ENCODE results near the gene SMTNL1.
"Not testable (repeated sequence)": the region's sequence is repeated elsewhere in the genome, so short reads cannot be mapped to it uniquely, and the experiment has no call there.

SMTNL1 gene

GRCh38 chr11:57511741-57512430 is 25.5 kb upstream of the SMTNL1 start:
- no peak for DNase-seq

- DNase-seq, result no peak
These were observed 24.5 kb upstream of the SMTNL1 start for GRCh38 chr11:57512646-57513451.

- DNase-seq, result no peak
These were observed 24.0 kb upstream of the SMTNL1 start for GRCh38 chr11:57513452-57513795.

GRCh38 chr11:57513911-57514537 is 23.4 kb upstream of the SMTNL1 start:
- DNase-seq, result peak; percentile 71

GRCh38 chr11:57514538-57515331 is 22.7 kb upstream of the SMTNL1 start:
- peak; percentile 64 for DNase-seq

GRCh38 chr11:57515332-57516060 is 21.9 kb upstream of the SMTNL1 start, which contains the start of gene SLC43A1:
Gene SLC43A1, minus strand, starts transcription at chr11:57515702. Its CDS starts 1,591 bp downstream, at chr11:57514111.
- DNase-seq, result peak; percentile 56

GRCh38 chr11:57516061-57516443 is 21.3 kb upstream of the SMTNL1 start:
- DNase-seq, result no peak

- no peak for DNase-seq
These were observed 16.3 kb upstream of the SMTNL1 start for GRCh38 chr11:57521116-57521515.

- DNase-seq, result no peak
These were observed 14.0 kb upstream of the SMTNL1 start for GRCh38 chr11:57523419-57523818.

- DNase-seq, result peak; percentile 63
These were observed 10.3 kb upstream of the SMTNL1 start for GRCh38 chr11:57527056-57527631.

- no peak for DNase-seq
These were observed 8.4 kb upstream of the SMTNL1 start for GRCh38 chr11:57529012-57529411.

- no peak for DNase-seq
These were observed 7.2 kb upstream of the SMTNL1 start for GRCh38 chr11:57530215-57530595.

- peak; percentile 99 for DNase-seq
These were observed 6.5 kb upstream of the SMTNL1 start, which contains the start of gene TIMM10 for GRCh38 chr11:57530596-57531507. Gene TIMM10, minus strand, starts transcription at chr11:57530754. Its CDS starts 565 bp downstream, at chr11:57530189.

- DNase-seq, result not testable (repeated sequence)
These were observed 2.9 kb upstream of the SMTNL1 start for GRCh38 chr11:57534449-57534848.

- DNase-seq, result no peak
These were observed 1.9 kb downstream of the SMTNL1 start for GRCh38 chr11:57539342-57539741.

- no peak for DNase-seq
These were observed 3.8 kb downstream of the SMTNL1 start for GRCh38 chr11:57541169-57541568.

- peak; percentile 31 for DNase-seq
These were observed 5.2 kb downstream of the SMTNL1 start for GRCh38 chr11:57542582-57542981.

- peak; percentile 2 for DNase-seq
These were observed 6.2 kb downstream of the SMTNL1 start for GRCh38 chr11:57543593-57543992.

- DNase-seq, result no peak
These were observed 7.2 kb downstream of the SMTNL1 start for GRCh38 chr11:57544566-57544965.

GRCh38 chr11:57545883-57546282 is 8.5 kb downstream of the SMTNL1 start:
- no peak for DNase-seq

- DNase-seq, result no peak
These were observed 9.1 kb downstream of the SMTNL1 start for GRCh38 chr11:57546451-57546850.

Measured in NCI-H146 (cell line).